K562 (cell line): ENCODE measurements around the gene PDCD11. TPM values are rescaled to one million over a fixed set of nuclear protein-coding genes. Genes with fewer than 3 reads are reported as not detected.

Experiments used
- ATAC-seq: fragments of 200-7000 bp; cut with Tn5 transposase; 3 replicates; pipeline ENCODE4 v1.9.1; 2020; ENCODE audit warnings: moderate library complexity
- BruUV-seq: library from RNA; stranded (reverse); fragments of 400-500 nt; replicated peaks from 2 replicates; lab custom pipeline; 2021; lab: Mats Ljungman, UMichigan
- CTCF ChIA-PET: fragments of 300-600 bp; formaldehyde crosslinking; extraction: SDS; loops from one replicate; lab custom pipeline; 2021; ENCODE audit warnings: low intra/inter-chr PET ratio; lab: Yijun Ruan, JAX
- POLR2A ChIA-PET: fragments of 300-600, 350-650 bp; sonication (Branson Sonifier 250); formaldehyde crosslinking; extraction: SDS; loops from one replicate; lab custom pipeline; 2021; ENCODE audit warnings: antibody characterized with exemption, inconsistent platforms; lab: Yijun Ruan, JAX
- DNase-seq, 4 experiments: peaks; one replicate each; pipeline versions ENCODE4 v3.0.0 to v3.0.0-alpha.2; 2011 to 2018; ENCODE audit warnings: low spot score in 3 of 4, mixed read lengths in 3 of 4; ENCODE audit errors: extremely low read depth in 1 of 4
- FAIRE-seq: peaks from 2 replicates; lab custom pipeline; 2011; peaks lifted over from hg19 to GRCh38; lab: Jason Lieb, UNC
- H2AFZ ChIP-seq: 2 replicates; pipeline ENCODE4 v1.6.0; 2011; ENCODE audit warnings: low read depth, low read length, control low read depth, inconsistent platforms
- H3K27ac ChIP-seq: fragments of 200-600 bp; 3 replicates; pipeline ENCODE4 v1.8.0; 2011; ENCODE audit warnings: low read depth, mild to moderate bottlenecking, control low read depth, inconsistent platforms, low read length, moderate library complexity, mixed read lengths; ENCODE audit errors: extremely low read depth
- H3K27me3 ChIP-seq, 2 experiments: fragments of 300-600 bp in 1 of 2; 2 replicates in 1 of 2; 3 replicates in 1 of 2; pipeline versions ENCODE4 v1.6.0 to v1.8.0; 2011; ENCODE audit warnings: inconsistent platforms in 2 of 2, low read length in 2 of 2, mild to moderate bottlenecking in 1 of 2, mixed read lengths in 1 of 2, moderate library complexity in 1 of 2; ENCODE audit not compliant: control insufficient read depth in 2 of 2, insufficient read depth in 2 of 2
- H3K36me3 ChIP-seq: fragments of 300-600 bp; 3 replicates; pipeline ENCODE4 v1.8.0; 2011; ENCODE audit warnings: mild to moderate bottlenecking, low read length, inconsistent platforms; ENCODE audit not compliant: control insufficient read depth, insufficient read depth
- H3K4me1 ChIP-seq, 2 experiments: fragments of 200-600 bp in 1 of 2; replicated peaks in 1 of 2; 2 replicates in 1 of 2; 3 replicates in 1 of 2; pipeline versions ENCODE4 v1.5.1 to v1.8.0; 2011; ENCODE audit warnings: inconsistent platforms in 2 of 2, low read length in 2 of 2, mild to moderate bottlenecking in 1 of 2, mixed read lengths in 1 of 2, moderate library complexity in 1 of 2; ENCODE audit not compliant: control insufficient read depth in 2 of 2, insufficient read depth in 2 of 2
- H3K4me2 ChIP-seq: 2 replicates; pipeline ENCODE4 v1.6.1; 2011; ENCODE audit warnings: low read length, control low read depth, inconsistent platforms, mixed read lengths; ENCODE audit not compliant: insufficient read depth
- H3K4me3 ChIP-seq: fragments of 200-600 bp; sonication (generic), shearing (Covaris generic); 2 replicates; pipeline ENCODE4 v1.5.1; 2016; ENCODE audit warnings: control low read depth, inconsistent platforms
- H3K79me2 ChIP-seq: fragments of 200-600 bp; 3 replicates; pipeline ENCODE4 v1.8.0; 2011; ENCODE audit warnings: low read length, inconsistent platforms; ENCODE audit not compliant: control insufficient read depth, insufficient read depth
- H3K9ac ChIP-seq, 2 experiments: 2 replicates each; pipeline versions ENCODE4 v1.6.0 to v1.6.1; 2011; ENCODE audit warnings: low read depth in 2 of 2, low read length in 2 of 2, control low read depth in 1 of 2, inconsistent platforms in 1 of 2, mild to moderate bottlenecking in 1 of 2, mixed read lengths in 1 of 2; ENCODE audit not compliant: insufficient read depth in 1 of 2
- H3K9me1 ChIP-seq: one replicate; pipeline ENCODE4 v1.6.0; 2011; ENCODE audit warnings: inconsistent platforms, mild to moderate bottlenecking, low read length, moderate library complexity; ENCODE audit not compliant: control insufficient read depth, insufficient read depth
- H3K9me3 ChIP-seq: replicated peaks from 2 replicates; pipeline ENCODE4 v1.5.1; 2011; ENCODE audit warnings: low read depth, low read length, inconsistent platforms; ENCODE audit not compliant: control insufficient read depth, insufficient read depth
- H4K20me1 ChIP-seq: replicated peaks from 2 replicates; pipeline ENCODE4 v1.6.1; 2011; ENCODE audit warnings: low read length, inconsistent platforms, mixed read lengths; ENCODE audit not compliant: control insufficient read depth, insufficient read depth
- NCOR1 ChIP-seq: fragments of 450-650 bp; IDR thresholded peaks from 2 replicates; pipeline ENCODE4 v1.6.1; 2016; ENCODE audit warnings: mild to moderate bottlenecking, moderate library complexity
- POLR3G ChIP-seq: IDR thresholded peaks from 2 replicates; pipeline ENCODE4 v1.6.1; 2011; ENCODE audit not compliant: insufficient read length, insufficient replicate concordance; ENCODE audit errors: extremely low read depth
- RBM17 ChIP-seq: fragments of 200-400 bp; formaldehyde crosslinking; IDR thresholded peaks from 2 replicates; pipeline ENCODE4 v1.6.1; 2017; ENCODE audit warnings: low read depth, mild to moderate bottlenecking, low read length, borderline replicate concordance
- SMARCA5 ChIP-seq: fragments of 450-650 bp; IDR thresholded peaks from 2 replicates; pipeline ENCODE4 v1.6.1; 2016
- SMC3 ChIP-seq: conservative IDR thresholded peaks from 2 replicates; pipeline ENCODE4 v1.6.1; 2011; ENCODE audit warnings: low read depth, low read length, improper control_type of control experiment; ENCODE audit not compliant: insufficient read depth
- WHSC1 ChIP-seq: IDR thresholded peaks from one replicate; pipeline ENCODE4 v1.6.1; 2012; ENCODE audit warnings: low read length, control low read depth, inconsistent platforms
- ZNF24 ChIP-seq: fragments of 450-650 bp; IDR thresholded peaks from 2 replicates; pipeline ENCODE4 v1.6.1; 2016
- ZNF395 ChIP-seq: fragments of 200-800 bp; sonication (Bioruptor generic); IDR thresholded peaks from 2 replicates; pipeline ENCODE4 v1.6.1; 2017; ENCODE audit warnings: missing genetic modification characterization, missing compliant biosample characterization
- ZNF445 ChIP-seq: fragments of 250-450 bp; sonication (Bioruptor Pico); IDR thresholded peaks from 2 replicates; pipeline ENCODE4 v1.4.0; 2020; ENCODE audit warnings: low read depth, mild to moderate bottlenecking, moderate library complexity
- WGBS: fragments of 100-300 bp; shearing (Covaris generic); methylation state at CpG from one replicate; pipeline ENCODE4 v1.1.6; 2016; ENCODE audit warnings: low coverage, mixed read lengths; ENCODE audit not compliant: insufficient coverage; ENCODE audit errors: missing lambda C conversion rate; 5-methylcytosine and 5-hydroxymethylcytosine counted together
- in situ Hi-C: fragments of 300-500 bp; cut with MboI; formaldehyde crosslinking; loops from 4 replicates; pipeline ENCODE4 v1.15.0; 2018; ENCODE audit warnings: inconsistent platforms, mixed read lengths
- intact Hi-C: fragments of 100-400 bp; cut with micrococcal nuclease; formaldehyde crosslinking; loops from 2 replicates; pipeline ENCODE4 v1.14.2; 2022
- polyA plus RNA-seq, 8 experiments: library from polyadenylated mRNA; depleted of rRNA in 4 of 8; stranded (reverse) in 5 of 8; unstranded in 3 of 8; fragments of >200 nt; fragmentation: Nextera tagmentation in 2 of 8; fragmentation: Illumina TruSeq in 1 of 8; extraction: Ambion mirVana in 2 of 8; extraction: Trizol in 1 of 8; gene quantifications; 2 replicates each; pipeline versions ENCODE4 v1.2.1 to v1.2.3, GENCODE V29; 2011 to 2014; ENCODE audit warnings: inconsistent platforms in 1 of 8, missing spikeins in 1 of 8
- total RNA-seq, 7 experiments: library from RNA; depleted of rRNA in 6 of 7; stranded (reverse); fragments of >200 nt in 6 of 7; fragmentation: Illumina TruSeq in 2 of 7; extraction: Trizol in 2 of 7; gene quantifications; 2 replicates each; pipeline versions ENCODE4 v1.2.1 to v1.2.3, GENCODE V29; 2011 to 2021; ENCODE audit warnings: low replicate concordance in 1 of 7
- TF ChIP-seq, protein P1 (sequence below): fragments of 250-450 bp; sonication (Bioruptor Pico); IDR thresholded peaks from 2 replicates; pipeline ENCODE4 v1.9.0; 2021; ENCODE audit warnings: mild to moderate bottlenecking, inconsistent platforms
- TF ChIP-seq, protein P2 (sequence below): fragments of 450-650 bp; formaldehyde crosslinking; conservative IDR thresholded peaks from 2 replicates; pipeline ENCODE4 v1.4.0; 2022; ENCODE audit warnings: mild to moderate bottlenecking, missing genetic modification characterization
- TF ChIP-seq, protein P3 (sequence below), 3 experiments: IDR thresholded peaks in 2 of 3; conservative IDR thresholded peaks in 1 of 3; 2 replicates each; pipeline ENCODE4 v1.5.1; 2011 to 2012; ENCODE audit warnings: low read length in 3 of 3, mild to moderate bottlenecking in 3 of 3, control low read depth in 2 of 3, improper control_type of control experiment in 1 of 3, inconsistent platforms in 1 of 3, low read depth in 1 of 3, mixed read lengths in 1 of 3, moderate library complexity in 1 of 3; ENCODE audit not compliant: insufficient read depth in 2 of 3

Gene PDCD11
- total and polyA plus RNA-seq, 9 of the 15 experiments (the other 6 are each of a cell fraction or from before 2014, with no cell fraction given), result 14.8 to 73.8 (median 50.0) TPM

DNA sequence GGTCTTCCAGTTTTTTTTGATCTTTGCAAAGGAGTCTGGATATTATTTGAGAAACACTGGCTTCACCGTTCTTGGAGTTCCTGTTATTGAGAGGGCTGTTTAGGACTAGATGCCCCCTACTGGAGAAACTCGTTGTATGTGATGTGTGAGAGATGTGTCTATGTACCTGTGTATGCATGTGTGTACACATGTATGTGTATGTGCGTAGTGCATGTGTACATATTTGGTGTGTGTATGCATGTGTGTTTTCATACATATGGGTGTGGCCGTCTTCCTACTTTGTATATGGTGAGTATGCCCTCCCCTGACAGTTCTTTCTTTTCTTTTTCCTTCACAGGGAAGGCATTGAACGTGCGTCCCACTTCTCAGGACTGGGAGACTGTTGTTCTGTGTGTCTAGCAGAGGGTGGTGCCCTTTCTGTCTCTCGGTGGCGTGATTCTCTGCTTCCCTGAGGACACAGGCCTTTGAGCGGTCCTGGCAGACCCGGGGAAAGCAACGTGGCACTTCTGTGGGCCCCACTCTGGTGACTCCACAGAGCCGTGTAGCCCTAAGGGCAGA is 85.6 kb downstream of the PDCD11 start:
- no peaks in the 10 kb centered on the region for H4K20me1 ChIP-seq
- no peak overlapping the region for H3K4me3 ChIP-seq
- ChIA-PET CTCF (interaction anchor here (0.6 kb wide), 1 partner anchor 66 kb away, joined by 5 read pairs; no protein-coding TSS in a partner anchor), POLR2A (no interaction called here)
- peaks cover 0 to 10% of the 10 kb centered on the region in 2 experiments; a peak in 2 of 5 replicates for H3K4me1 ChIP-seq
- H2AFZ ChIP-seq, result peak overlapping the region; percentile 27; the same call in 1 of the 2 replicates
- H3K79me2 ChIP-seq, result no peaks in the 10 kb centered on the region
- ATAC-seq (peak; percentile 88), DNase-seq (peak; percentile 51 to 73 (median 57)), FAIRE-seq (peak; percentile 88)
- 42% methylated on average over 11 of the region's 12 CpGs for WGBS
- H3K4me2 ChIP-seq, result no peak overlapping the region
- no peaks in the 10 kb centered on the region for H3K9me1 ChIP-seq
- in situ Hi-C loops (loop anchor here (10.0 kb wide), 1 partner anchor 647 kb away; the partner anchor contains the start of gene CYP17A1), intact Hi-C loops (loop anchor here (10.0 kb wide), 2 partner anchors 567 to 647 kb away; partner anchors contain the start of genes CNNM2 and CYP17A1)
- H3K9me3 ChIP-seq, result no peaks in the 10 kb centered on the region
- H3K36me3 ChIP-seq, result no peaks in the 10 kb centered on the region
- H3K27ac ChIP-seq, result no peak overlapping the region
- H3K27me3 ChIP-seq, result 0 out of 5 replicates have a peak, but pooled peaks cover 0 to 3% of the 10 kb centered on the region in 2 experiments
- H3K9ac ChIP-seq, result no peak overlapping the region
- no TSS peak for BruUV-seq
- TF ChIP-seq SMC3 (0 out of 2 replicates have a peak, but pooled peaks have one; percentile 11), POLR3G (no peak), NCOR1 (peak; percentile 32; the same call in 1 of the 2 replicates), WHSC1 (no peak), SMARCA5 (peak; percentile 43; the same call in 1 of the 2 replicates), ZNF24 (no peak), ZNF395 (CRISPR knock-in tag) (no peak), ZNF445 (no peak), RBM17 (no peak)
- TF ChIP-seq, protein P1, sequence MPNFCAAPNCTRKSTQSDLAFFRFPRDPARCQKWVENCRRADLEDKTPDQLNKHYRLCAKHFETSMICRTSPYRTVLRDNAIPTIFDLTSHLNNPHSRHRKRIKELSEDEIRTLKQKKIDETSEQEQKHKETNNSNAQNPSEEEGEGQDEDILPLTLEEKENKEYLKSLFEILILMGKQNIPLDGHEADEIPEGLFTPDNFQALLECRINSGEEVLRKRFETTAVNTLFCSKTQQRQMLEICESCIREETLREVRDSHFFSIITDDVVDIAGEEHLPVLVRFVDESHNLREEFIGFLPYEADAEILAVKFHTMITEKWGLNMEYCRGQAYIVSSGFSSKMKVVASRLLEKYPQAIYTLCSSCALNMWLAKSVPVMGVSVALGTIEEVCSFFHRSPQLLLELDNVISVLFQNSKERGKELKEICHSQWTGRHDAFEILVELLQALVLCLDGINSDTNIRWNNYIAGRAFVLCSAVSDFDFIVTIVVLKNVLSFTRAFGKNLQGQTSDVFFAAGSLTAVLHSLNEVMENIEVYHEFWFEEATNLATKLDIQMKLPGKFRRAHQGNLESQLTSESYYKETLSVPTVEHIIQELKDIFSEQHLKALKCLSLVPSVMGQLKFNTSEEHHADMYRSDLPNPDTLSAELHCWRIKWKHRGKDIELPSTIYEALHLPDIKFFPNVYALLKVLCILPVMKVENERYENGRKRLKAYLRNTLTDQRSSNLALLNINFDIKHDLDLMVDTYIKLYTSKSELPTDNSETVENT (CRISPR knock-in tag), result no peak
- TF ChIP-seq, protein P2, sequence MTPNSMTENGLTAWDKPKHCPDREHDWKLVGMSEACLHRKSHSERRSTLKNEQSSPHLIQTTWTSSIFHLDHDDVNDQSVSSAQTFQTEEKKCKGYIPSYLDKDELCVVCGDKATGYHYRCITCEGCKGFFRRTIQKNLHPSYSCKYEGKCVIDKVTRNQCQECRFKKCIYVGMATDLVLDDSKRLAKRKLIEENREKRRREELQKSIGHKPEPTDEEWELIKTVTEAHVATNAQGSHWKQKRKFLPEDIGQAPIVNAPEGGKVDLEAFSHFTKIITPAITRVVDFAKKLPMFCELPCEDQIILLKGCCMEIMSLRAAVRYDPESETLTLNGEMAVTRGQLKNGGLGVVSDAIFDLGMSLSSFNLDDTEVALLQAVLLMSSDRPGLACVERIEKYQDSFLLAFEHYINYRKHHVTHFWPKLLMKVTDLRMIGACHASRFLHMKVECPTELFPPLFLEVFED, result no peak
- TF ChIP-seq, protein P3, sequence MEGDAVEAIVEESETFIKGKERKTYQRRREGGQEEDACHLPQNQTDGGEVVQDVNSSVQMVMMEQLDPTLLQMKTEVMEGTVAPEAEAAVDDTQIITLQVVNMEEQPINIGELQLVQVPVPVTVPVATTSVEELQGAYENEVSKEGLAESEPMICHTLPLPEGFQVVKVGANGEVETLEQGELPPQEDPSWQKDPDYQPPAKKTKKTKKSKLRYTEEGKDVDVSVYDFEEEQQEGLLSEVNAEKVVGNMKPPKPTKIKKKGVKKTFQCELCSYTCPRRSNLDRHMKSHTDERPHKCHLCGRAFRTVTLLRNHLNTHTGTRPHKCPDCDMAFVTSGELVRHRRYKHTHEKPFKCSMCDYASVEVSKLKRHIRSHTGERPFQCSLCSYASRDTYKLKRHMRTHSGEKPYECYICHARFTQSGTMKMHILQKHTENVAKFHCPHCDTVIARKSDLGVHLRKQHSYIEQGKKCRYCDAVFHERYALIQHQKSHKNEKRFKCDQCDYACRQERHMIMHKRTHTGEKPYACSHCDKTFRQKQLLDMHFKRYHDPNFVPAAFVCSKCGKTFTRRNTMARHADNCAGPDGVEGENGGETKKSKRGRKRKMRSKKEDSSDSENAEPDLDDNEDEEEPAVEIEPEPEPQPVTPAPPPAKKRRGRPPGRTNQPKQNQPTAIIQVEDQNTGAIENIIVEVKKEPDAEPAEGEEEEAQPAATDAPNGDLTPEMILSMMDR (IDR thresholded peaks at IDR 0.05 in 2 of 3, conservative IDR thresholded peaks at IDR 0.05 in 1 of 3; ENCODE audit: insufficient read depth in 2 of 3, low read depth in 1 of 3, low read length in 3 of 3), result peak; percentile 33 to 59 (median 53); a peak in 4 of 6 replicates
